Peyer's patch (tissue), 4 donors: Measurements from ENCODE around the gene LONP2.

Source experiments
- POLR2A ChIP-seq, 2 donors: fragments of 450-650 bp; IDR thresholded peaks; one replicate each; pipeline ENCODE4 v1.5.1; 2017; ENCODE audit warnings: antibody characterized with exemption in 2 of 2, mild to moderate bottlenecking in 2 of 2, moderate library complexity in 2 of 2
- TF ChIP-seq, protein P1 (sequence below), 6 experiments: fragments of 450-650 bp in 4 of 6; fragments of 200-600 bp in 2 of 6; sonication (generic) in 1 of 6; IDR thresholded peaks; one replicate each; pipeline ENCODE4 v1.5.1; 2017 to 2019; ENCODE audit warnings: antibody characterized with exemption in 6 of 6, mild to moderate bottlenecking in 3 of 6, moderate library complexity in 1 of 6

DNA sequence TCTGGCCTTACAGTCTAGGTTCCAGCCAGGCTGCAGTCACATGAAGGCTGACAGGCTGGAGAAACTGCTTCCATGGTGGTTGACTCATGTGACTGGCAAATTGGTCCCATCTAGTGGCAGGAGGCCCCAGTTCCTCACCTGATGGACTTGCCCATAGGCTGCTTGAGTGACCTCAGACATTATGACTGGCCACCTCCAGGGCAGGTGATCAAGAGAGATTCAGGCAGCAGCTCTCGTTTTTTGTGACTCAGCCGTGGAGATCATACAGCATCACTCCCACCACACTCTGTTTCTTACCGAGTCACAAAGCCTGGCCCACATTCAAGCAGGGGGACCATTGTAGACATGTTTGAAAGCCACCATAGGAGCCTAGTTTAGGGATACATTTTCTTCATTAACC is 106.6 kb downstream of the LONP2 start:
- TF ChIP-seq POLR2A (IDR thresholded peaks at IDR 0.05): no peak
- TF ChIP-seq, protein P1, sequence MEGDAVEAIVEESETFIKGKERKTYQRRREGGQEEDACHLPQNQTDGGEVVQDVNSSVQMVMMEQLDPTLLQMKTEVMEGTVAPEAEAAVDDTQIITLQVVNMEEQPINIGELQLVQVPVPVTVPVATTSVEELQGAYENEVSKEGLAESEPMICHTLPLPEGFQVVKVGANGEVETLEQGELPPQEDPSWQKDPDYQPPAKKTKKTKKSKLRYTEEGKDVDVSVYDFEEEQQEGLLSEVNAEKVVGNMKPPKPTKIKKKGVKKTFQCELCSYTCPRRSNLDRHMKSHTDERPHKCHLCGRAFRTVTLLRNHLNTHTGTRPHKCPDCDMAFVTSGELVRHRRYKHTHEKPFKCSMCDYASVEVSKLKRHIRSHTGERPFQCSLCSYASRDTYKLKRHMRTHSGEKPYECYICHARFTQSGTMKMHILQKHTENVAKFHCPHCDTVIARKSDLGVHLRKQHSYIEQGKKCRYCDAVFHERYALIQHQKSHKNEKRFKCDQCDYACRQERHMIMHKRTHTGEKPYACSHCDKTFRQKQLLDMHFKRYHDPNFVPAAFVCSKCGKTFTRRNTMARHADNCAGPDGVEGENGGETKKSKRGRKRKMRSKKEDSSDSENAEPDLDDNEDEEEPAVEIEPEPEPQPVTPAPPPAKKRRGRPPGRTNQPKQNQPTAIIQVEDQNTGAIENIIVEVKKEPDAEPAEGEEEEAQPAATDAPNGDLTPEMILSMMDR (IDR thresholded peaks at IDR 0.05): no peak
